Myocyte (in vitro differentiated cells): ENCODE results near the gene TMEM151B. TPM values are rescaled to one million over a fixed set of nuclear protein-coding genes. Genes with fewer than 3 reads are reported as not detected.
"Not testable (repeated sequence)": the region's sequence is repeated elsewhere in the genome, so short reads cannot be mapped to it uniquely, and the experiment has no call there.

Experiments
- DNase-seq: peaks from one replicate; pipeline ENCODE4 v3.0.0-alpha.2; 2012; ENCODE audit warnings: low read depth
- total RNA-seq: library from RNA; depleted of rRNA; stranded (reverse); fragments of >200 nt; gene quantifications from 2 replicates; pipeline ENCODE4 v1.2.3, GENCODE V29; 2014

TMEM151B gene
- total RNA-seq, 1 donor from 2014 or later = not detected

DNA sequence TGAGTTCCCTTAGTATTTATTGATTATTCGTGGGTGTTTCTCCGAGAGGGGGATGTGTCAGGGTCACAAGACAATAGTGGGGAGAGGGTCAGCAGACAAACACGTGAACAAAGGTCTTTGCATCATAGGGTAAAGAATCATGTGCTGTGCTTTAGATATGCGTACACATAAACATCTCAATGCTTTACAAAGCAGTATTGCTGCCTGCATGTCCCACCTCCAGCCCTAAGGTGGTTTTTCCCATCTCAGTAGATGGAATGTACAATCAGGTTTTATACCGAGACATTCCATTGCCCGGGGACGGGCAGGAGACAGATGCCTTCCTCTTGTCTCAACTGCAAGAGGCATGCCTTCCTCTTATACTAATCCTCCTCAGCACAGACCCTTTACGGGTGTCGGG is 58.0 kb downstream of the TMEM151B start:
- not testable (repeated sequence) for DNase-seq

DNA sequence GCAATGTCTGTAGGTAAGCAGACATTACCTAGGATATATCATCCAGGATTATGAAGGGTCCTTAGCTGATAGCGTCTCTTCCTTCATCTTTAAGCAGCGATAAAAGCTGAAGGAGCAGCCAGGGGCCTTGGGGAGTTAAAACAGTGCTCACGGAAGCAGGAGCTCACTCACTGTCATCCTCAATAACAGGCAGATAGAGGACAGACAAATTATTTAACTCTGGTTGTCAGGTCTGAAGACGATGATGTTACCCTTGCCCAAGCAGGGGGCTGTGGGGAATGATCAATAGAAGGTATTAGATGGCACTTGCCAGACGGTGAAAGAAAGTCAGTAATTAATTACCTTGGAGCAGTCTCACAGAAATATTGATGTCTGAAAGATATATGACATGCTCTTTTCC is 59.6 kb downstream of the TMEM151B start:
- DNase-seq = no peak

DNA sequence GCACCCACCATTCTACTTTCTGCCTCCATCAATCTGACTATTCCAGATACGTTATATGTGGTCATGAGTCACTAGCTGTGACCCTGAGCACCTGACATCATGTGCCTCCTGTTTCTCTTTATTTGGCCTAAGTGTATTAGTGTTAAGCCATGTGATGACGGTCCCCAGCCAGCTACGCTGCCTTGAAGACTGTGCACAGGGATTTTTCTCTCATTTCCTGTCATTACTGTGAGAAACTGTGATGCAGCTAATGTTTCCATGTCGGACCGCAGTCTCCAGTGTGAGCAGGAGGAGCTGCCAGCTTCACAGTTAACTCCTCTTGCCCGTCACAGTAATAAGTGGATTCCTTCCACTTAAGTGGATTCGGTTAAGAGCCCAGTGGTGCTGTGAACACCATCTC is 62.3 kb downstream of the TMEM151B start:
- DNase-seq = peak; percentile 12

DNA sequence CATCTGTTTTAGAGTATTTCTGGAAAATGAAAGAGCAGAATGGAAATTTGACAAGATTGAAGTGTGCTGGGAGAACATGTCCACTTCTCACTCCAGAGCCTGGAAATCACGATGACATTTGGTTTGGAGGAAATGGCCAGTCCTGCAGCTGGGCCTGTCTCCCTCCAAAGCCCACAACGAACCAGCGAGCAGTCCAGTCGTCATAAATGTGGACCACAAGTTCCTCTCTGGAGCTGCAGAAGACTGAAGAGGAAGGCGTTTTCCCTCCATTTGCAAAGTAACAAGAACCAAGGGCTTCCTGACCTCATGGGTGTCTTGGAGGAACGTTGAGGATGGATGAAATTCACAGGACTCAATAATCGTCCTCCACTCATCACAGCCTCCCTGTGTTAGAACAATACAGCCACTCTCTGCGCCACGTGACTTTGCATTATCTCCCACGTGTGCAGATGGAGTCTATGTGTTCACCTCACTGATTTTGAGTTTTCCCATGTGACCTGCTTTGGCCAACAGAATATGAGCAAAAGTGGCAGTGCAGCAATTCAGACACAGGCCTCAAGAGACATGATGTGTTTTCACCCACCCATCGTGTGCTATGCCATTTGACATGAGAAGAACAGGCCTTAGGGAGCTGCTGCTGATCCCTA is 63.1 kb downstream of the TMEM151B start:
- no peak for DNase-seq

DNA sequence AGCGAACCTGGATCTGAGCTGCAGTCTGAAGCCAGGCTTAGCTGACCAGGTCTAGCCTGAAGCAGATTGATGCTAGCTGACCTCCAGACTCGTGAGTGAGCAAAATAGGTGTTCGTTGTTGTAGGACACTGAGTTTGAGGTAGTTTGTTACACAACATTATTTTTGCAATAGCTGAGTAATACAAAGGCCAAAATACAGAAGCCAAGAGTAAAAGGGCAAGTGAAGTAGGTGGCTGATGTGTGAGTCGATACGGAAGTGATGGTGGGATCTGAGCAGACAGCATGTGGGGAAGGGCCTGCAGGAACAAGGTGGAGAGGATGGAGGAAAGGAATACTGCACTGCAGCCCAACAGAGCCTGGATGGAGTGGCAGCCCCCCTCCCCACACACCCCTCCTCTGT is 63.7 kb downstream of the TMEM151B start:
- no peak for DNase-seq

DNA sequence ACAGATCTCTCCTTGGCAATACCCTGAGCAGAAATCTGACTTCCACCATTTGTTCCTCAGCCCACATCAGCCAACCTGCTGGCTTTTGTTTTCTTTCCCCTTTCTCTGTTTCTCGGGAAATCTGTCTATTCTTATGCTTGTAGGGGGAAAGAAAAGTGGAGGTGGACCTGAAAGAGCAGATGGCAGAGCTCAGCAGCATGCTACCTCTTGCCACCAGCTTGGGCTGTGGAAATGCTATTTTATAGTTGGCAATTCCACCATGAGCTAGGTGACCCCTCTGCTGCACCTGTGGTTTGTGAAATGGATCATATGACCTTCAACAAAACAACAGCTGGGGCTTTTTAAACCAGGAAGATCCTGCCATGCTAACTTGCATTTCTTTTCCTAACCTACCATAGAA is 65.4 kb downstream of the TMEM151B start:
- no peak for DNase-seq

DNA sequence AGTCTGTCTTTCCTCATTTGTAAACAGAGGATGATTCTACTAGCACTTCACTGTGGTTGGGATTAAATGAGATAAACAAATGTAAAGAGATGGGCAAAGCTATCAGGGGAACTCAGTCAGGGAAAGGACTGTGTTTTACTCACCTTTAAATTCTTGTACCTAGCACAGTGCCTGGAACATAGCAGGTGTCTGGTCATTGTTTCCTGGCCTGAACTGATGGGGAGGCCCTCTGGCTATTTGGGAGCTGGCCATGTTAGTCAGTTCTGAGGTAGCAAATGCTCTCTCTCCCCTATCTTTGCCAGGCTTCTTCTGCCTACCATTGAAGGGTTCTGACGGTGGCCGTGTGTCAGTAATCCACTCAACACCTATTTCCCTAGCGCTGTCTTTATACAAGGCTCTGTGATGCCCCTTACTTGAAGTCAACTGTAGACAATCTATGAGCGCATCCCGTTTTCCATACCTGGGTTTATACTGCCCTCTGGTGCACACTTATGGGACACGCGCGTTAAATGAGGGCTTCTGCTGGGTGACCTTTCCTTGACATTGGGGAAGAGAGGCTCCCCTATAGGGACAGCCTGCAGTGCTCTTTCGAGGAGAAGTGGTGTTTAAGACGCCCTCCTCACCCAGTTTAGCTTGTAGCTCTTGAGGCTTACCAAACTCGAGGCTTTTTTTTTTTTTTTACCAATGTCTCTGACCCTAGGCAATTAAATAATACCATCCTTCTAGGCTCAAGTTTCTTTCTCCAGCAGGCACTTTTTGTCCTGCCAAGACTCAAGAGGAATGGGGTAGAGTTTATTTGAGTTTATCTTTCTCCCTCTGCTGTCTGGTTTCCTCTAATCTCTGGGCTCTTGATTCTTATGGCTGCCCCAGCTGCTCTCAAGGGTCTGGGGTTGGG is 68.2 kb downstream of the TMEM151B start:
- peak; percentile 74 for DNase-seq

DNA sequence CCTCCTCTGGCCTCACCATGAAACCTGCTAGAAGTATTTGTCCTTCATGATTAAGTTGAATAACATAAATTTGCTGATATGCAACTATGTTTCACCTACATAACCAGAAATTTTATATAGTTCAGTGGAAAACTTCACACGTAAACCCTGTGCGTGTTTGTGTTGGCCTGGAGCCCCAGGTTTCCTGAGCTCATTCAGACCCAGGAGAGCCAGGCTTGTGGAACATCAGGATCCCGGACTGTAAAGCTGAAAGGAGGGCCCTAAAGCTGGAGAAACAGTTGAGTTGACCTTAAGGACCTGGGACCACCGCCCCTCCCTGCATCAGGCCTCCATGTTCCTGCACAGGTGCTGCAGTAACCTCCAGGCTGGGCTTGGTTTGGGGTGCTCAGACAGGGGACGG is 69.1 kb downstream of the TMEM151B start:
- DNase-seq = no peak

DNA sequence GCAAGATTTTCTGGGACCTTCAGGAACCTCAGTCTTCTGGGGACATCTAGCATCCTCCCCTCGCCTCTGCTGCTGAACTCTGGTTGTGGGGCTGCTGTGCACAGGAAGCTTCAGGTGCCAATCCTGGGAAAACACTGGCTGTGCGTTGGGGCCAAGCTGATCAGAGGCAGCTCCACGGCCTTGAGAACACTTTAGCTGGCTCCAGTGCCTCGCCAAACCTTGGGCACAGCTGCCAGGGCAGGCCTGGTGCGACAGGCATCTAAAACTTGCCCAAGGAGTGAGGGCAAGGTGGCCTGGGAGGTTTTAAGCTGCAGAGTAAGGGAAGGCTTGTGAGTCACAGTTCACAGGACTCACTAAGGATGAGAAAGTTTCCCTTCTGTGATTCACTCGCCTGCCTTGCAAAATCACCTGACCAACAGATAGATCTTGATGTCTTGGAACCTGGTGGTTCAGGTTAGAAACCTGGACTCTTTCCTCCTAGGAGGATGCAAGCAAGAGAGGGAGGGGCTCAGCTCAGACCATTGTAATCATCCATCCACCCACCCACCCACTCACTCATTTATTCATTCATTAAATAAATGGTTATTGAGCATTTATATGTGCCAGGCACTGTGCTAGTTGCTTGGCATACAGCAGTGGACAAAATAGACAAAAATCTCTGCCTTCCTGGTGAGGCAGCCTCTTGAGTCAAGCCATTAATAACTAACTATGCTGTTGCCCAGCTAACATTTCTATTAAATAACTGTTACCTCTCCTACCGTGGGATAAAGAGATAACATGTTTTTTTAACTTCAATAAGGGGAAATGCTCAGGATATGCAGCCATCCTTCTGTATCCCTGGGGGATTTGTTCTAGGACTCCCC is 69.7 kb downstream of the TMEM151B start:
- no peak for DNase-seq

DNA sequence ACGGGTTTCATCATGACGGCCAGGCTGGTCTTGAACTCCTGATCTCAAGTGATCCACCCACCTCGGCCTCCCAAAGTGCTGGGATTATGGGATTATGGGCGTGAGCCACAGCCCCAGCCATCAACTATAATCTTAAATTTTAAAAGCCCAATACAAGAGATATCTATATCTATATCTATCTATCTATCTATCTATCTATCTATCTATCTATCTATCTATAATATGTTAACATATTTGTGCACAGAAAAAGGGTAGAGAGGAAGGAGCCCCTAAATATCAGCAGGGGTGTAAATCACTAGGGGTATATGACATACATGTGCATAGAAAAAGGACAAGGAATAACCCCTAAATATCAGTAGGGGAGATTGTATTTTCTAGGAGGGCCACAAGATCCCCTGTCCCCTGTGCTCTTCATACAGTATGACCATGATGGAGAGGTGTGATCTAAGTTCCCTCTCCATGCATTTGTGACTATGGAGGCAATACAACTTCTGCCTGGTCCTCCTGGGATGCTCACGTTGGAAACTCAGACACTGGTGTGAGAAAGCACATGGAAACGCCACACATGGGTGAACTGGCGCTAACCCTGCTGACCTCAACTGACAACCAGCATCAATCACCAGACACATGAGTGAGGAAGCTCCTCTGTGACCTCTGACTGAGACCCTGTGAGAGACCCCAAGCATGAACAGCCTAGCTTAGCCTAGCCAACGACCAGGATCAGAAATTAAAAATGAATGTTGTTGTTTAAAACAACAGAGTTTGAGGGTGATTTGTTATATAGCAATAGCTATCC is 71.0 kb downstream of the TMEM151B start:
- no peak for DNase-seq

DNA sequence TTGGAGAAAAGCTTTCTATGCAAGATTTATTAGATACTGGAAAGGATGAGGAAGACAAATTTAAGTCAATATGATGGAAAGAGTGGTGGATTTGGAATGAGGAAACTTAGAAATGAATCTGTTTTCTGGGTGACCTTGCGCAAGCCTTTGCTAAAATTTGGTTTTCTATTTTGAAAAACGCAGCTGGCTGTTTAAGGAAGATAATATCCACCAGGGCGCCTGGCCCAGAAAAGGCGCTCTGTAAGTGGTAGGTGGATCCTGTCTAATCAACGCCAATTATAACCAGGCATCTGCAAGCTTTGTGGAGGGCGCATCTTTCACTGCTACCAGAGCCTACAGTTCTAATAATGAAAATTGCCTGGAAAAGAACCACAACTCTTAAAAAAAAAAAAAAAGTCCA is 71.8 kb downstream of the TMEM151B start:
- no peak for DNase-seq

DNA sequence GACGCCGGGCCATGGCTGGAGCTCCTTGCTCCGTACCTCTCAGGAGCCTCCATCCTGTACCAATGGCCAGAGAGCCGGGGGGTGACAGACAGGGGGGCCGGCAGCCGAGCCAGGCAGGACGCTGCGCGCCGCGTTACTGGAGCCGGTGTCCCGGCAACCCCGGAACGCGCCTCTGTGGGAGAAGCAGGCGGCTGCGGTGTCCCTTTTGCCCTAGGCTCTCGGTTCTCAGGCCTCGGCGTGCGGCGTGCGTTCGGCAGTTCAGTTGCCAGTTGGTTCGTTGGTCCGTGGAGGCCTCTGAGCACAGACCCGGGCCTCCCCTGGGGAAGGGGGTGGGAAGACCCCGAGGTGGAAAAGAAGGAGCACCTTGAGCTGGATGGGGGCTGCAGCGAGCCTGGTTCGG is 72.2 kb downstream of the TMEM151B start, which contains the start of gene SPATS1:
Gene SPATS1 (plus strand): TSS at position 162 of the 400 bp plus-strand sequence. CDS start 446 bp downstream, outside the sequence.
- peak; percentile 13 for DNase-seq

DNA sequence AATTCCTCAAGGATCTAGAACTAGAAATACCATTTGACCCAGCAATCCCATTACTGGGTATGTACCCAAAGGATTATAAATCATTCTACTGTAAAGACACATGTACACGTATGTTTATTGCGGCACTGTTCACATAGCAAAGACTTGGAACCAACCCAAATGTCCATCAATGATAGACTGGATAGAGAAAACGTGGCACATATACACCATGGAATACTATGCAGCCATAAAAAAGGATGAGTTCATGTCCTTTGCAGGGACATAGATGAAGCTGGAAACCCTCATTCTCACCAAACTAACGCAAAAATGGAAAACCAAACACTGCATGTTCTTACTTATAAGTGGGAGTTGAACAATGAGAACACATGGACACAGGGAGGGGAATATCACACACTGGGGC is 76.6 kb downstream of the TMEM151B start:
- DNase-seq = not testable (repeated sequence)

DNA sequence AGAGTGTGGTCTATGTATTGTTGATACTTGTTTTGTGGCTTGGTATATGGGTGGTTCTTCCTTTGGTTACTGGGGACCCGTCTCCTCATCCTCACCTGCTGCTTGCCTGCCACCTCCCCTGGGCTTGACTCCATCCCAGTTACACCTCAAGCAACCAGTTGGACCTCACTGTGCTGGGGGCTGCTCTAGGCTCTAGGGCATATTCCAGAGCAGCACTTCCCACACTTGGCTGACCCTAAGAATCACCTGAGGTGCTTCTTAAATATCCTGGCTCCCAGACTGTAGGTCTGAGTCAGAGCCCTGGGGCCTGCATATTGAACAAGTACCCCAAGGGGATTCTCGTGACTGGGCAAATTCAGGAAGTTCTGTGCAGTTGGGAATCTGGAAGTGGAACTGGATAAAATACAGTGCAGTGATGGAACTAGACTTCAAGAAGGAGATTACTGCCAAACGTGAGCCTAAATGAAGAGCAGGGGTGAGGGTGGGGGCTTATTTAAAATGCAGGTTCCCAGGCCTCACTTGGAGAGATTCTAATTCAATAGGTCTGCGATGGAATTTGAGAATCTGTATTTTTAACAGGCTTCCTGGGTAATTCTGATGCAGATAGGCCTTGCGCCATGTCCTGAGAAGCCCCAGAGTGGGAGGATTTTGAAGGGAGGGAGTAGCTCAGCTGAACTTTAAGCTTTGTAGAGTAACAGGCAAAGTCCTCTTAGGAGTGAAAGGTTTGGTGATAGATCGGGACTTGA is 79.8 kb downstream of the TMEM151B start:
- DNase-seq = no peak

DNA sequence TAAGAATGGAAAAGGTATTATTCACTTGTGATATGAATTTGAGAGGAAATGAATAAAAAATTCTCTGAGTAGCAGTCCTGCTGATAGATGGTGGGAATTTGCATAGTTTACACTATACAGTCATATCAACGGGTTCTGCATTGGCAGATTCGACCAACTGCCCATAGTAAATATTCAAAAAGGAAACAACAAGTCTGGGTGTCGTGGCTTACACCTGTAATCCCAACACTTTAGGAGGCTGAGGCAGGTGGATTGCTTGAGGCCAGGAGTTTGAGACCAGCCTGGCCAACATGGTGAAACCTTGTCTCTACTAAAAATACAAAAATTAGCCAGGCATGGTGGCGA is 80.4 kb downstream of the TMEM151B start:
- not testable (repeated sequence) for DNase-seq

DNA sequence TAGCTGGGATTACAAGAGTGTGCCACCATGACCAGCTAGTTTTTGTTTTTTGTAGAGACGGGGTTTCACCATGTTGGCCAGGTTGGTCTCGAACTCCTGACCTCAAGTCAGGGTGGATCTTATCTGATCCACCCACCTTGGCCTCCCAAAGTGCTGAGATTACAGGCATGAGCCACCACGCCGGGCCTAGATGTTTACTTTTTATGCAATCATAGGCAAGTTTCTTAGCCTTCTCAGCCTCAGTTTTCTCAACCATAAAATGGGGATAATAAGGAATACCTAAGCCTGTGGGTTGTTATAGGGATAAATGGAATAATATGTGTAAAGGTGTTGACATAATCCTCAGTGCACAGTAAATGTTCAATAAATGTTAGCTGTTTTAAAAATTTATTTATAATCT is 82.0 kb downstream of the TMEM151B start:
- no peak for DNase-seq

DNA sequence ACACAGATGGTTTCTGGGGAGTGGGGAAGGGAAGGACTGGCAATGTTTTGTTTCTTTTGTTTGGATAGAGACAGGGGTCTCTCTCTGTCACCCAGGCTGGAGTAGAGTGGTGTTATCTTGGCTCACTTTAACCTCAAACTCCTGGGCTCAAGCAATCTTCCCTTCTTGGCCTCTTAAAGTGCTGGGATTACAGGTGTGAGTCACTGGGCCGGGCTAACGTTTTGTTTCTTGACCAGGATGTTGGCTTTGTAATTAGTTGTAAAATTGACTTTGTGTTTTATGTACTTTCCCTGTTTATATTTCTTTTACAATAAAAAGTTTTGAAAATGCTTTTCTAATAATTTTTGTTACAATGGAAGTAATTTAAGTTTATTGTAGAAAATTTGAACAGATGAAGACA is 83.1 kb downstream of the TMEM151B start:
- no peak for DNase-seq

DNA sequence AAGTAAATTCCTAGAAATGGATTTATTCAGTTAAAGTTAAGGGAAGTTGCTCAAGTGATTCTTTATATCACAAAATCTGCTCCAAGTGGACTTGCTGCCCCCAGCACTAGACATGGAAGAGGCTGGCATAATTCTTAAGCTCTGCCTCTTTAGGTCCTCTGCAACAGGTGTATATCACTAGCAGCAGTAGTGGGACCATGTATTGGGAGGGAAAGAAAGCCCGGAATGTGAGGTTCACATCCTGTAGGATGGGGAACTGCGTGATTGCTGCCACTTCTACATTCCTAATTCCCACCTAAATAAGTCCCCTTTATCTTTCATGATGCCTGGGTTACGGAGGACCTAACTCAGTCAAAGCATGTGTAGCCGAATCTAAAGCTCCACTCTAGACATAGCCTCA is 85.4 kb downstream of the TMEM151B start:
- DNase-seq = no peak

DNA sequence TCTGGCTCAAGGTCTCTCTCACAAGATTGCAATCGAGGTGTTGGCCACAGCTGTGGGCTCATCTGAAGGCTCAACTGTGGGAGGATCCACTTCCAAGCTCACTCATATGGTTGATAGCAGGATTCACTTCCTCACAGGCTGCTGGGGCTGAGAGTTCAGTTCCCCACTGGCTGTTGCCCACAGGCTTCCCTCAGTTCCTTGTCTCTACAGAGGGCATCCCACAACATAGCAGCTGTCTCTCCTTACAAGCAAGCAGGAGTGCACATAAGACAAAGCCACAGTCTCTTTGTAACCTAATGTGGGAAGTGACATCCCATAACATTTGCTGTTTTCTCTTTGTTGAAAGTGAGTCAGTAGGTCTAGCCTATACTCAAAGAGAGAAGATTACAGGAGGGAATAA is 86.2 kb downstream of the TMEM151B start:
- peak; percentile 76 for DNase-seq
